H1 (cell line): Measurements from ENCODE around the gene CERKL.

ENCODE experiments used
- CTCF ChIP-seq, 3 experiments: IDR thresholded peaks; 1 replicate in 2 of 3; 2 replicates in 1 of 3; pipeline versions ENCODE4 v1.5.1 to v1.6.1; 2011; ENCODE audit warnings: low read length in 3 of 3, mild to moderate bottlenecking in 3 of 3, inconsistent platforms in 2 of 3, low read depth in 1 of 3, moderate library complexity in 1 of 3; ENCODE audit not compliant: insufficient read depth in 1 of 3; ENCODE audit errors: control extremely low read depth in 1 of 3
- EZH2 ChIP-seq: fragments of 200-600 bp; sonication (generic); IDR thresholded peaks from 2 replicates; pipeline ENCODE4 v1.7.1; 2012; ENCODE audit warnings: low read depth, mild to moderate bottlenecking, moderate library complexity, low read length, inconsistent platforms; ENCODE audit not compliant: severe bottlenecking
- GABPA ChIP-seq: IDR thresholded peaks from 2 replicates; pipeline ENCODE4 v1.6.1; 2011; ENCODE audit warnings: mild to moderate bottlenecking, low read length, moderate library complexity, borderline replicate concordance; ENCODE audit not compliant: insufficient read depth
- POLR2AphosphoS5 ChIP-seq: IDR thresholded peaks from 2 replicates; pipeline ENCODE4 v1.6.1; 2011; ENCODE audit warnings: low read depth, low read length
- SIRT6 ChIP-seq: IDR thresholded peaks from one replicate; pipeline ENCODE4 v1.7.1; 2012; ENCODE audit warnings: low read length, inconsistent platforms
- SUZ12 ChIP-seq: fragments of 200-600 bp; sonication (generic); IDR thresholded peaks from 2 replicates; pipeline ENCODE4 v1.6.1; 2012; ENCODE audit warnings: mild to moderate bottlenecking, inconsistent platforms, low read length, moderate library complexity, mixed read lengths
- TCF12 ChIP-seq: IDR thresholded peaks from 2 replicates; pipeline ENCODE4 v1.6.1; 2011; ENCODE audit warnings: low read depth, mild to moderate bottlenecking, low read length

DNA sequence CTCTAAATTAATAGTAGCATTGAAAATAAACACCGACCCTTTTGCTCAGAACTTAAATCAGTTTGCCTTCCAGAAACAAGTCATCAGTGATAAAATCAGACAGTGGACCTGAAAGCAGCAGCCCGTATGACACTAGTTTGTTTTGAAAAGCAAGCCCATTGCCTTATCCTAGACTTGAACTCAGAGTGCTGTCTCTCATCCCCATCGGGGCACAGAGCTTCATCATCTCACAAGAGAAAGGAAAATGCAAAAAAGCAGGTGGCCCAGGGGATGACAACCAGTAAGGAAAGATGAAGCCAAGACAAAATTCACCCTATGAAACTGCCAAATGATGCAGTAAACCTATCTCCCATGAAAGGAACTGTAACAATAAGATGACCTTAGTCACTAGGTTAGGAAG, 71.2 kb downstream of the CERKL start:
- TF ChIP-seq POLR2AphosphoS5 (no peak), CTCF (IDR thresholded peaks at IDR 0.05; ENCODE audit: control extremely low read depth in 1 of 3, insufficient read depth in 1 of 3, low read depth in 1 of 3, low read length in 3 of 3) (no peak), GABPA (no peak), EZH2 (no peak), TCF12 (no peak), SIRT6 (no peak), SUZ12 (no peak)
